Right atrium auricular region (tissue), 2 donors: ENCODE data around the gene FAM149A. TPM values are rescaled to one million over a fixed set of nuclear protein-coding genes. Genes with fewer than 3 reads are reported as not detected.

Experiments used
- DNase-seq: peaks from one replicate; pipeline ENCODE4 v3.0.0-alpha.2; 2019; ENCODE audit warnings: low spot score
- H3K27ac ChIP-seq, 2 donors: fragments of 200-600 bp; sonication (generic); 1 replicate in 1 of 2; 2 replicates in 1 of 2; pipeline ENCODE4 v1.5.1; 2016 to 2019
- H3K27me3 ChIP-seq, 2 donors: fragments of 200-600 bp; sonication (generic); one replicate each; pipeline versions ENCODE4 v1.5.1 to v1.6.0; 2017 to 2019
- H3K36me3 ChIP-seq: fragments of 200-600 bp; sonication (generic); one replicate; pipeline ENCODE4 v1.5.1; 2016
- H3K4me1 ChIP-seq, 2 donors: fragments of 200-600 bp; sonication (generic); one replicate each; pipeline versions ENCODE4 v1.5.1 to v1.6.0; 2017 to 2019
- H3K4me3 ChIP-seq, 2 donors: fragments of 200-600 bp; sonication (generic); 1 replicate in 1 of 2; 2 replicates in 1 of 2; pipeline ENCODE4 v1.5.1; 2017 to 2019; ENCODE audit warnings: mild to moderate bottlenecking in 1 of 2, moderate library complexity in 1 of 2
- H3K9me3 ChIP-seq, 2 donors: fragments of 200-600 bp; sonication (generic); one replicate each; pipeline ENCODE4 v1.5.1; 2019
- CTCF ChIP-seq, 2 donors: fragments of 200-600 bp; sonication (generic); IDR thresholded peaks; one replicate each; pipeline ENCODE4 v1.5.1; 2019; ENCODE audit warnings: antibody characterized with exemption in 2 of 2
- total RNA-seq, 2 donors: library from RNA; depleted of rRNA; stranded (reverse); fragments of >200 nt; gene quantifications; one replicate each; pipeline ENCODE4 v1.1.0, GENCODE V29; 2016

The FAM149A gene
- total RNA-seq, 2 donors from 2014 or later, result 6.7 to 6.8 TPM

- no peak overlapping the region for H3K27ac ChIP-seq
Measured at GRCh38 chr4:186096681-186097165, 7.8 kb upstream of the FAM149A start.

GRCh38 chr4:186097386-186097785 lies 7.1 kb upstream of the FAM149A start:
- Histone ChIP-seq H3K4me3 (no peak overlapping the region), H3K27me3 (no peaks in the 10 kb centered on the region), H3K27ac (no peak overlapping the region), H3K9me3 (no peaks in the 10 kb centered on the region), H3K4me1 (no peaks in the 10 kb centered on the region), H3K36me3 (no peaks in the 10 kb centered on the region)
- no peak for TF ChIP-seq CTCF (IDR thresholded peaks at IDR 0.05)
- no peak for DNase-seq

More at GRCh38 chr4:186096681-186097165, 7.8 kb upstream of the FAM149A start:
- DNase-seq, result no peak
- no peak for TF ChIP-seq CTCF (IDR thresholded peaks at IDR 0.05)
- no peaks in the 10 kb centered on the region for H3K9me3 ChIP-seq
- H3K4me3 ChIP-seq, result no peak overlapping the region
- H3K36me3 ChIP-seq, result no peaks in the 10 kb centered on the region
- no peaks in the 10 kb centered on the region for H3K4me1 ChIP-seq
- no peaks in the 10 kb centered on the region for H3K27me3 ChIP-seq

GRCh38 chr4:186102931-186103330 lies 1.6 kb upstream of the FAM149A start:
- Histone ChIP-seq H3K4me3 (no peak overlapping the region), H3K4me1 (peaks cover 0 to 10% of the 10 kb centered on the region in 2 donors), H3K27ac (no peak overlapping the region), H3K27me3 (no peaks in the 10 kb centered on the region), H3K9me3 (no peaks in the 10 kb centered on the region), H3K36me3 (no peaks in the 10 kb centered on the region)
- no peak for TF ChIP-seq CTCF (IDR thresholded peaks at IDR 0.05)
- DNase-seq, result no peak

- Histone ChIP-seq H3K4me3 (peak overlapping the region; percentile 35 to 59), H3K36me3 (no peaks in the 10 kb centered on the region), H3K27ac (no peak overlapping the region), H3K4me1 (peaks cover 0 to 10% of the 10 kb centered on the region in 2 donors), H3K27me3 (no peaks in the 10 kb centered on the region), H3K9me3 (no peaks in the 10 kb centered on the region)
- TF ChIP-seq CTCF (IDR thresholded peaks at IDR 0.05), result no peak
- no peak for DNase-seq
Measured at GRCh38 chr4:186104890-186105646, 564 bp downstream of the FAM149A start.

- no peak overlapping the region for H3K27ac ChIP-seq
- peaks cover 0 to 10% of the 10 kb centered on the region in 2 donors for H3K4me1 ChIP-seq
- H3K9me3 ChIP-seq, result no peaks in the 10 kb centered on the region
- no peak for TF ChIP-seq CTCF (IDR thresholded peaks at IDR 0.05)
- no peaks in the 10 kb centered on the region for H3K27me3 ChIP-seq
- DNase-seq, result no peak
- peak overlapping the region; percentile 35 to 59 for H3K4me3 ChIP-seq
- H3K36me3 ChIP-seq, result no peaks in the 10 kb centered on the region
Measured at GRCh38 chr4:186105647-186106321, 1.3 kb downstream of the FAM149A start.
